HTERT RPE-1 (cell line): Measurements from ENCODE around the gene PROC.

Experiments used
- in situ Hi-C: fragments of 300-500 bp; cut with MboI; formaldehyde crosslinking; loops from 4 replicates; pipeline ENCODE4 v1.14.3; 2020; ENCODE audit warnings: low sequenced_read_pairs

Gene PROC

GRCh38 chr2:127453392-127454171 lies 35.4 kb downstream of the PROC start:
- in situ Hi-C loops, result loop anchor here (25.0 kb wide), 1 partner anchor 141 kb away; no protein-coding TSS in a partner anchor

DNA sequence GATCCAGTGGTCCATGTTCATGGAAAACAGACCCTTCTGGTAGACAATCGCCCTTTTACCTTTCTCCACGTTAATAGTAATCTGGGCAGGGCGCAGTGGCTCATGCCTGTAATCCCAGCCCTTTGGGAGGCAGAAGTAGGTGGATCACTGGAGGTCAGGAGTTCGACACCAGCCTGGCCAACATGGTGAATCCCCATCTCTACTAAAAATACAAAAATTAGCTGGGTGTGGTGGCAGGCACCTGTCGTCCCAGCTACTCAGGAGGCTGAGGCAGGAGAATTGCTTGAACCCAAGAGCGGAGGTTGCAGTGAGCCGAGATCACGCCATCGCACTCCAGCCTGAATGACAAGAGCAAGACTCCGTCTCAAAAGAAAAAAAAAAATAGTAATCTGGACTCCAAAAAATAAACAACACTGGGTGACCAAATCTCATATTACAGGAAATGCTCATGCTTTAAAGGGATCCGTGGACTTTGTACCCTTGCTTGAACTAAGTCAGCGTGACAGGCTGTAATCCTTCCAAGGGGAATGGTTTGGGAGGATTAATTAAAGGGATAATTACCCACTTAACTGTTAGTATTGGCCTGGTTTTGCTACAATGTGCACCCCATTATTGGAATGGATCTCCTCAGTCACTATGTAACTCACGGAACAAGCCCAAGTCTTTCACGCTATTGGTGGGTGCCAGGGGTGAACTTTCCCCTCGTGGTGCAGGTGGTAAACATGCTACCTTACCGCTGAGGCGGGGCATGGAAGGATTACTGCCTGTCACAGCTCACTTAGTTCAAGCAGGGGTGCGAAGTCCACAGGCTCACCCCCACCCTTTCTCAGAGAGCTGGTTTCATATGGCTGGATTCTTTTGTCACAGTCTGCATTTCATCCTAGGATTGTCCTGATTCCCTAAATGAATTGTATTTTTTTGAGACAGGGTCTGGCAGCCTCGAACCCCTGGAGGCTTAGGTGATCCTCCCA lies 36.7 kb downstream of the PROC start:
- in situ Hi-C loops, result loop anchor here (25.0 kb wide), 1 partner anchor 143 kb away; no protein-coding TSS in a partner anchor

- in situ Hi-C loops, result loop anchor here (25.0 kb wide), 1 partner anchor 144 kb away; no protein-coding TSS in a partner anchor
Observed at GRCh38 chr2:127455566-127456493, 37.6 kb downstream of the PROC start.

GRCh38 chr2:127456960-127457359 lies 38.7 kb downstream of the PROC start:
- in situ Hi-C loops, result loop anchor here (25.0 kb wide), 1 partner anchor 145 kb away; no protein-coding TSS in a partner anchor

DNA sequence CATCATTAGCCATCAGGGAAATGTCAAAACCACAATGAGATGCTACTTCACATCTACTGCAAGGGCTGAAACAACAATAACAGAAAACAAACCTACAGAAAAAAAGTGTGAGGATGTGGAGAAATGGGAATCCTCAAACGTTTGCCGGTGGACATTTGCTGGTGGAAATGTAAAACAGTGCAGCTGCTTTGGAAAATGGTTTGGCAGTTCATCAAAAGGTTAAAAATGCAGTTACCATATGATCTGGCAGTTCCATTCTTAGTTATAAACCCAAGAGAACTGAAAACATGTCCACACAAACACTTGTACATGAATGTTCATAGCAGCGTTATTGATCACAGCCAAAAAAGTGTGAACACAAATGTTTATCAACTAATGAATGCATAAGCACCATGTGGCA lies 44.2 kb downstream of the PROC start:
- in situ Hi-C loops, result loop anchor here (25.0 kb wide), 1 partner anchor 150 kb away; no protein-coding TSS in a partner anchor

DNA sequence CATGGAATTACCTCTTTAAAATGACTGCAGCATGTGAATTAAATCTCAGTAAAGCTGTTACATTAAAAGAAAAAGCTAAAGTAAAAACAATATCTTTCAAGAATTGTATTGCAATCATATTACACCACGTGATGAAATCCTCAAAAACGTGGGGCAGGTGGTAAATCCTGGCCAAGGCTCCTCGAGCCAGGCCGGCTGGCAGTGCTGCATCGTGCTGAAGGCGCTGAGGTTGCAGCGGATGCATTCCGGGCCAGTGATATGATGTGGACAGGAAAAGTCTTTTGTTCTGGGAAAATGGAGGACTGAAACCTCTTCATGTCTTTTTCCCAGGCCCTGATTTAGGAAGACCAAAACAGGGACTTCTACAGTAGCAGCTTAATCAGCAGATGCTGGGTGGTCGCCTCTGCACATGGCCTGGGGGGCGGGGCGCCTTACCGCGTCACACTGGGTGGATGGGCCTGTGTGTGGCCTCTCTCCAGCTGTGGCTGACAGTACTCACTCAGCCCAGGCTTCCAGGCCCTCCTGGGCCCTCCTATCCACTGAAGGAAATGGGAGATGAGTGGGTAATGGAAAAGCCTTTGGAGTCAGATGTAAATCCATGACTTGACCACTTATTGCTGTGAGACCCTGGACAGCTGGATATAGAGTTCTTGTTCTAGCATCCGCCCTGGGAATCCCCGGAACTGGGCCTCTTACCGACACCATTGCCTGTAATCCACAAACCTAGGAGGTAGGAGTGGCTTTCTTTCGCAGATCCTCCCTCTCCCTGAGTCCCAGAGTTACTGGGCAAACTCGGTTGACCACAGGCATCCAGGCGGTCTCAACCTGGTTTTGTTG lies 45.1 kb downstream of the PROC start:
- in situ Hi-C loops, result loop anchor here (25.0 kb wide), 1 partner anchor 151 kb away; no protein-coding TSS in a partner anchor

GRCh38 chr2:127464470-127465257 lies 46.4 kb downstream of the PROC start:
- in situ Hi-C loops, result loop anchor here (25.0 kb wide), 1 partner anchor 152 kb away; no protein-coding TSS in a partner anchor

GRCh38 chr2:127465258-127465657 lies 47.0 kb downstream of the PROC start:
- in situ Hi-C loops, result loop anchor here (25.0 kb wide), 1 partner anchor 153 kb away; no protein-coding TSS in a partner anchor

DNA sequence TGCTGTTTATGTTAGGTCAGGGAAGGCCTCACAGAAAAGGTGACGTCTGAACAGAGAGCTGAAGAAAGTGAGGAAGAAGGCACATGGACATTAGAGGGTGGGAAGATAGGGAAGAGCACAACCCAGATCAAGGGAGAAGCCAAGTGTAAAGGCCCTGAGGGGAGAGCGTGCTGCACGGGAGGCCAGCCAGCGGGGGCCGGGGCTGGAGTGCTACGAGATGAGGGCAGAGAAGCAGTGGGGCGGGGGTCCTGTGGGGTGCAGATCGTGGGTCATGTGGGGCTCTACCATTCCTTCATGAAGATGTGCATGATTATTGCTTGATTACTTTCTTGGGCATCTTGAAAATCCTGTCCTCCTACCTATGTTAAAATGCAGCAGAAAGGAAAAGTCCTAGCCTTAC lies 50.8 kb downstream of the PROC start:
- in situ Hi-C loops, result loop anchor here (25.0 kb wide), 1 partner anchor 157 kb away; no protein-coding TSS in a partner anchor

DNA sequence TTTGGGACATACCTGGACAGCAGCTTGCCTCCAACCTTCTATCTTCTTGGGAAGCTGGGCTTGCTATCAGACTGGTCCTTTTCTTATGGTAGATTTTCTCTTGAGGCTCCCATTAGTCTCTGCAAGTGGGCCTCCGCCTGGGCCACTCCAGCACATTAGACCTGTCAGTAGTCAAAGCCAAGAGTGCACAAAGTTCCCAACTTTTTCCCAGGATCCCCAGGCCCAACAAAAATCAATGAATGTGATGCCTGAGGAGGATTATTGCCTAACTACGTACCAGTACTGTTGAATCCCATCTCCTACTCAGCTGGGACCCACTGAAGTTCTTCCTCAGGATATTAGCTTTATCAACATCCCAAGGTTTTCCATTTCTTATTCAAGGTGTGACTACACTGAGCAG lies 51.7 kb downstream of the PROC start:
- in situ Hi-C loops, result loop anchor here (25.0 kb wide), 1 partner anchor 158 kb away; no protein-coding TSS in a partner anchor

GRCh38 chr2:127471286-127471988 lies 53.2 kb downstream of the PROC start:
- in situ Hi-C loops, result loop anchor here (25.0 kb wide), 1 partner anchor 159 kb away; no protein-coding TSS in a partner anchor

- in situ Hi-C loops, result loop anchor here (25.0 kb wide), 1 partner anchor 160 kb away; no protein-coding TSS in a partner anchor
Observed at GRCh38 chr2:127472268-127472667, 54.0 kb downstream of the PROC start.

GRCh38 chr2:127475788-127476187 lies 57.6 kb downstream of the PROC start:
- in situ Hi-C loops, result no loop called here
